DOHH2 (cell line): ENCODE measurements around the gene LSMEM2.

ENCODE experiments used
- CTCF ChIP-seq: fragments of 200-600 bp; sonication (generic); IDR thresholded peaks from one replicate; pipeline ENCODE4 v1.5.1; 2014; ENCODE audit warnings: antibody characterized with exemption, mild to moderate bottlenecking, low read depth, low read length; ENCODE audit not compliant: poor library complexity, severe bottlenecking
- EZH2phosphoT487 ChIP-seq: fragments of 200-600 bp; sonication (generic); IDR thresholded peaks from 2 replicates; pipeline ENCODE4 v1.6.1; 2017; ENCODE audit warnings: borderline replicate concordance, mild to moderate bottlenecking, antibody characterized with exemption, low read length, moderate library complexity, mixed read lengths

DNA sequence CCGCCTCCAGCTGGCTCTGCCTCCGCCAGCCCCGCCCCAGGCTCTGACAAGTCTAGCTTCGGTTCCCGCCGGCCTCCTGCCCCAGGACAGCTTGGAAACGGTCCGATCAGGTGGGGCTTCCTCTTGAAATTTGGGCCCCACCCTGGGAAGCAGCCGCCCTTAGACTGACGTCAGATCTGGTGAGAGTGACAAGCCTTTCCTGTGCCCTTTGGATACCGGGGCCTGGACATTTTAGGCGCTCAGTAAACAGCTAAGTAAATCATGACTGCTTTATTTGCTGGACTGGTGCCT, 20.7 kb downstream of the LSMEM2 start:
- TF ChIP-seq CTCF: no peak
- TF ChIP-seq EZH2phosphoT487: no peak
